CD14-positive monocyte (primary cell): ENCODE results near the gene ZNF324. TPM values are rescaled to one million over a fixed set of nuclear protein-coding genes. Genes with fewer than 3 reads are reported as not detected.

Source experiments
- DNase-seq, 3 donors: peaks; one replicate each; pipeline ENCODE4 v3.0.0-alpha.2; 2011 to 2022
- H2AFZ ChIP-seq: 2 replicates; pipeline ENCODE4 v1.6.0; 2012; ENCODE audit warnings: mild to moderate bottlenecking, low read depth, low read length, inconsistent platforms; ENCODE audit not compliant: insufficient read depth, poor library complexity, severe bottlenecking
- H3K27ac ChIP-seq, 2 donors: 1 replicate in 1 of 2; 2 replicates in 1 of 2; pipeline ENCODE4 v1.5.1; 2012 to 2013; ENCODE audit warnings: low read length in 2 of 2, control low read depth in 1 of 2, inconsistent platforms in 1 of 2, low read depth in 1 of 2, mild to moderate bottlenecking in 1 of 2
- H3K27me3 ChIP-seq, 2 donors: one replicate each; pipeline versions ENCODE4 v1.6.0 to v1.6.1; 2011 to 2013; ENCODE audit warnings: low read length in 2 of 2; ENCODE audit not compliant: control insufficient read depth in 2 of 2, insufficient read depth in 2 of 2
- H3K36me3 ChIP-seq, 2 donors: replicated peaks in 1 of 2; 1 replicate in 1 of 2; 2 replicates in 1 of 2; pipeline versions ENCODE4 v1.5.1 to v1.6.1; 2012 to 2013; ENCODE audit warnings: low read length in 2 of 2, control low read depth in 1 of 2, inconsistent platforms in 1 of 2, mild to moderate bottlenecking in 1 of 2; ENCODE audit not compliant: insufficient read depth in 2 of 2, control insufficient read depth in 1 of 2
- H3K4me1 ChIP-seq, 2 donors: 1 replicate in 1 of 2; 2 replicates in 1 of 2; pipeline versions ENCODE4 v1.5.1 to v1.6.1; 2012 to 2013; ENCODE audit warnings: low read length in 2 of 2, control low read depth in 1 of 2, inconsistent platforms in 1 of 2, mild to moderate bottlenecking in 1 of 2, moderate library complexity in 1 of 2; ENCODE audit not compliant: insufficient read depth in 2 of 2, control insufficient read depth in 1 of 2
- H3K4me2 ChIP-seq: replicated peaks from 2 replicates; pipeline ENCODE3; 2012; ENCODE audit warnings: low read length, moderate library complexity, mild to moderate bottlenecking; ENCODE audit not compliant: poor library complexity, severe bottlenecking; ENCODE audit errors: extremely low read depth
- H3K4me3 ChIP-seq, 3 experiments: fragments of 200-600 bp in 1 of 3; sonication (generic) in 1 of 3; replicated peaks in 1 of 3; 1 replicate in 2 of 3; 2 replicates in 1 of 3; pipeline ENCODE4 v1.5.1; 2011 to 2013; ENCODE audit warnings: low read length in 3 of 3, mild to moderate bottlenecking in 3 of 3, control low read depth in 2 of 3, low read depth in 2 of 3, inconsistent platforms in 1 of 3, moderate library complexity in 1 of 3
- H3K79me2 ChIP-seq: 2 replicates; pipeline ENCODE4 v1.6.0; 2012; ENCODE audit warnings: mild to moderate bottlenecking, control low read depth, inconsistent platforms, low read length, moderate library complexity; ENCODE audit not compliant: insufficient read depth
- H3K9ac ChIP-seq: 2 replicates; pipeline ENCODE4 v1.6.0; 2017; ENCODE audit warnings: low read length, mild to moderate bottlenecking; ENCODE audit not compliant: insufficient read depth, poor library complexity, severe bottlenecking
- H3K9me3 ChIP-seq, 2 donors: replicated peaks in 1 of 2; 1 replicate in 1 of 2; 2 replicates in 1 of 2; pipeline versions ENCODE4 v1.5.1 to v1.6.1; 2012 to 2013; ENCODE audit warnings: low read length in 2 of 2, control low read depth in 1 of 2; ENCODE audit not compliant: control insufficient read depth in 1 of 2, insufficient read depth in 1 of 2
- H4K20me1 ChIP-seq: 2 replicates; pipeline ENCODE4 v1.6.0; 2012; ENCODE audit warnings: mild to moderate bottlenecking, low read length, control low read depth, moderate library complexity; ENCODE audit not compliant: insufficient read depth
- H3K27ac Mint-ChIP-seq, 7 donors: one replicate each; pipeline ENCODE4 v1.8.0; 2020; ENCODE audit warnings: mild to moderate bottlenecking in 7 of 7, mixed read lengths in 7 of 7, moderate library complexity in 6 of 7, inconsistent platforms in 2 of 7
- H3K27me3 Mint-ChIP-seq, 3 donors: one replicate each; pipeline ENCODE4 v1.8.0; 2021 to 2022; ENCODE audit warnings: low read depth in 3 of 3, mild to moderate bottlenecking in 3 of 3, mixed read lengths in 3 of 3, moderate library complexity in 3 of 3, inconsistent platforms in 1 of 3
- H3K36me3 Mint-ChIP-seq, 2 donors: one replicate each; pipeline ENCODE4 v1.8.0; 2020; ENCODE audit warnings: mixed read lengths in 2 of 2, inconsistent platforms in 1 of 2, mild to moderate bottlenecking in 1 of 2
- H3K4me1 Mint-ChIP-seq: one replicate; pipeline ENCODE4 v1.8.0; 2020; ENCODE audit warnings: mild to moderate bottlenecking, mixed read lengths
- H3K4me3 Mint-ChIP-seq, 2 donors: one replicate each; pipeline ENCODE4 v1.8.0; 2020; ENCODE audit warnings: mild to moderate bottlenecking in 2 of 2, mixed read lengths in 2 of 2, moderate library complexity in 1 of 2
- H3K9me3 Mint-ChIP-seq, 7 donors: one replicate each; pipeline ENCODE4 v1.8.0; 2020 to 2022; ENCODE audit warnings: mixed read lengths in 7 of 7, mild to moderate bottlenecking in 6 of 7, moderate library complexity in 6 of 7, inconsistent platforms in 2 of 7
- WGBS: methylation state at CpG from one replicate; pipeline ENCODE4 v1.1.5; 2013; ENCODE audit warnings: missing lambda C conversion rate; ENCODE audit not compliant: insufficient coverage; 5-methylcytosine and 5-hydroxymethylcytosine counted together
- intact Hi-C, 2 donors: fragments of 100-400 bp; cut with micrococcal nuclease; formaldehyde crosslinking; loops; one replicate each; pipeline versions ENCODE4 v1.15.0 to v1.15.1; 2023
- polyA plus RNA-seq, 3 donors: library from polyadenylated mRNA; depleted of rRNA in 1 of 3; unstranded in 2 of 3; stranded (reverse) in 1 of 3; fragments of 300-500 nt in 2 of 3; fragments of >200 nt in 1 of 3; fragmentation: Illumina TruSeq in 2 of 3; gene quantifications; 1 replicate in 2 of 3; 2 replicates in 1 of 3; pipeline ENCODE4 v1.2.3, GENCODE V29; 2012 to 2021
- TF ChIP-seq, protein P1 (sequence below): fragments of 200-600 bp; IDR thresholded peaks from one replicate; pipeline ENCODE4 v1.8.0; 2022; ENCODE audit warnings: antibody characterized with exemption, mild to moderate bottlenecking

ZNF324 gene
- polyA plus RNA-seq, 3 donors, result 4.1 to 5.7 (median 5.3) TPM

DNA sequence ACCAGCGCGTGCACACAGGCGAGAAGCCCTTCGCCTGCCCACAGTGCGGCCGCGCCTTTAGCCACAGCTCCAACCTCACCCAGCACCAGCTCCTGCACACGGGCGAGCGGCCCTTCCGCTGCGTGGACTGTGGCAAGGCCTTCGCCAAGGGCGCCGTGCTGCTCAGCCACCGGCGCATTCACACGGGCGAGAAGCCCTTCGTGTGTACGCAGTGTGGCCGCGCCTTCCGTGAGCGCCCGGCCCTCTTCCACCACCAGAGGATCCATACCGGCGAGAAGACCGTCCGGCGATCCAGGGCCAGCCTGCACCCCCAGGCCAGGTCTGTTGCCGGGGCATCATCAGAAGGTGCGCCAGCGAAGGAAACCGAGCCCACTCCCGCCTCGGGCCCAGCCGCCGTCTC is 4.9 kb downstream of the ZNF324 start:
- Mint-ChIP-seq H3K36me3 (peaks cover 33 to 38% of the 10 kb centered on the region in 2 donors), H3K27me3 (peaks cover 0 to 3% (median 2%) of the 10 kb centered on the region in 3 donors), H3K4me1 (peaks cover 28% of the 10 kb centered on the region), H3K27ac (no peak overlapping the region), H3K4me3 (no peak overlapping the region), H3K9me3 (peaks cover 0 to 3% (median 0%) of the 10 kb centered on the region in 7 donors)
- DNase-seq, result no peak
- H3K27ac ChIP-seq, result no peak overlapping the region
- no peaks in the 10 kb centered on the region for H3K27me3 ChIP-seq
- peaks cover 31 to 34% of the 10 kb centered on the region in 2 donors for H3K36me3 ChIP-seq
- no peak overlapping the region for H3K4me2 ChIP-seq
- TF ChIP-seq, protein P1, sequence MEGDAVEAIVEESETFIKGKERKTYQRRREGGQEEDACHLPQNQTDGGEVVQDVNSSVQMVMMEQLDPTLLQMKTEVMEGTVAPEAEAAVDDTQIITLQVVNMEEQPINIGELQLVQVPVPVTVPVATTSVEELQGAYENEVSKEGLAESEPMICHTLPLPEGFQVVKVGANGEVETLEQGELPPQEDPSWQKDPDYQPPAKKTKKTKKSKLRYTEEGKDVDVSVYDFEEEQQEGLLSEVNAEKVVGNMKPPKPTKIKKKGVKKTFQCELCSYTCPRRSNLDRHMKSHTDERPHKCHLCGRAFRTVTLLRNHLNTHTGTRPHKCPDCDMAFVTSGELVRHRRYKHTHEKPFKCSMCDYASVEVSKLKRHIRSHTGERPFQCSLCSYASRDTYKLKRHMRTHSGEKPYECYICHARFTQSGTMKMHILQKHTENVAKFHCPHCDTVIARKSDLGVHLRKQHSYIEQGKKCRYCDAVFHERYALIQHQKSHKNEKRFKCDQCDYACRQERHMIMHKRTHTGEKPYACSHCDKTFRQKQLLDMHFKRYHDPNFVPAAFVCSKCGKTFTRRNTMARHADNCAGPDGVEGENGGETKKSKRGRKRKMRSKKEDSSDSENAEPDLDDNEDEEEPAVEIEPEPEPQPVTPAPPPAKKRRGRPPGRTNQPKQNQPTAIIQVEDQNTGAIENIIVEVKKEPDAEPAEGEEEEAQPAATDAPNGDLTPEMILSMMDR, result no peak
- no peak overlapping the region for H3K4me3 ChIP-seq
- no peak overlapping the region for H3K9ac ChIP-seq
- H2AFZ ChIP-seq, result no peak overlapping the region
- intact Hi-C loops, result no loop called here
- peaks cover 15% of the 10 kb centered on the region for H3K79me2 ChIP-seq
- no peaks in the 10 kb centered on the region for H3K9me3 ChIP-seq
- 97% methylated on average over 37 of the region's 39 CpGs for WGBS
- no peaks in the 10 kb centered on the region for H4K20me1 ChIP-seq
- peaks cover 25 to 33% of the 10 kb centered on the region in 2 donors for H3K4me1 ChIP-seq

- Histone ChIP-seq H3K36me3 (peaks cover 31 to 34% of the 10 kb centered on the region in 2 donors), H3K27ac (no peak overlapping the region), H3K79me2 (no peaks in the 10 kb centered on the region), H3K9ac (no peak overlapping the region), H3K27me3 (no peaks in the 10 kb centered on the region), H4K20me1 (no peaks in the 10 kb centered on the region), H2AFZ (no peak overlapping the region), H3K4me2 (no peak overlapping the region), H3K9me3 (no peaks in the 10 kb centered on the region), H3K4me1 (peaks cover 14 to 21% of the 10 kb centered on the region in 2 donors), H3K4me3 (no peak overlapping the region)
- H3K4me1 Mint-ChIP-seq, result peaks cover 18% of the 10 kb centered on the region
- DNase-seq, result no peak
- H3K27ac Mint-ChIP-seq, result no peak overlapping the region
- no peak overlapping the region for H3K4me3 Mint-ChIP-seq
- peaks cover 33 to 38% of the 10 kb centered on the region in 2 donors for H3K36me3 Mint-ChIP-seq
- H3K9me3 Mint-ChIP-seq, result peaks cover 0 to 3% (median 0%) of the 10 kb centered on the region in 7 donors
- peaks cover 0 to 8% (median 2%) of the 10 kb centered on the region in 3 donors for H3K27me3 Mint-ChIP-seq
- TF ChIP-seq, protein P1, result no peak
- intact Hi-C loops, result no loop called here
Measured at GRCh38 chr19:58473775-58474174, 6.9 kb downstream of the ZNF324 start.
